ENCODE results near the gene CD82. TPM values are rescaled to one million over a fixed set of nuclear protein-coding genes. Genes with fewer than 3 reads are reported as not detected.

The CD82 gene
- total RNA-seq, 2 experiments from 2014 or later: 289 to 319 TPM

GRCh38 chr11:44593251-44593650 lies 27.8 kb downstream of the CD82 start:
- ChIA-PET CTCF (interaction anchor here (0.9 kb wide), 3 partner anchors 14 to 36 kb away, joined by 3 to 4 read pairs (median 3); no protein-coding TSS in a partner anchor), POLR2A (interaction anchor here (1.4 kb wide), 1 partner anchor 19 kb away, joined by 5 read pairs; no protein-coding TSS in a partner anchor)
- DNase-seq (no peak), ATAC-seq (no peak)
- H3K4me1 Mint-ChIP-seq (ENCODE audit: low read depth): peaks cover 60% of the 10 kb centered on the region
- no peaks in the 10 kb centered on the region for H3K27me3 Mint-ChIP-seq
- H3K9me3 Mint-ChIP-seq: no peaks in the 10 kb centered on the region
- TF ChIP-seq CTCF (IDR thresholded peaks at IDR 0.05): no peak
- peaks cover 67% of the 10 kb centered on the region for H3K36me3 Mint-ChIP-seq (ENCODE audit: low read depth)
- no peak overlapping the region for H3K4me3 Mint-ChIP-seq
- peak overlapping the region; percentile 45 for H3K27ac Mint-ChIP-seq
- intact Hi-C loops (cut with micrococcal nuclease): no loop called here

- ATAC-seq: no peak
- Mint-ChIP-seq H3K4me1 (ENCODE audit: low read depth) (peaks cover 75% of the 10 kb centered on the region), H3K9me3 (no peaks in the 10 kb centered on the region), H3K4me3 (no peak overlapping the region), H3K27ac (peak overlapping the region; percentile 73), H3K27me3 (no peaks in the 10 kb centered on the region), H3K36me3 (ENCODE audit: low read depth) (peaks cover 67% of the 10 kb centered on the region)
- TF ChIP-seq CTCF (IDR thresholded peaks at IDR 0.05): no peak
- ChIA-PET POLR2A (interaction anchor here (0.9 to 1.4 kb wide), 3 partner anchors 15 to 18 kb away, joined by 3 to 6 read pairs (median 3); no protein-coding TSS in a partner anchor), CTCF (interaction anchor here (0.9 kb wide), 1 partner anchor 17 kb away, joined by 3 read pairs; no protein-coding TSS in a partner anchor)
- no peak for DNase-seq
- intact Hi-C loops (cut with micrococcal nuclease): no loop called here
Observed at GRCh38 chr11:44595006-44595405, 29.5 kb downstream of the CD82 start.

- H3K4me3 Mint-ChIP-seq: peak overlapping the region; percentile 60
- H3K36me3 Mint-ChIP-seq (ENCODE audit: low read depth): peaks cover 70% of the 10 kb centered on the region
- intact Hi-C loops (cut with micrococcal nuclease): loop anchor here (2.0 kb wide), 1 partner anchor 21 kb away; no protein-coding TSS in a partner anchor
- peaks cover 84% of the 10 kb centered on the region for H3K4me1 Mint-ChIP-seq (ENCODE audit: low read depth)
- H3K9me3 Mint-ChIP-seq: no peaks in the 10 kb centered on the region
- no peaks in the 10 kb centered on the region for H3K27me3 Mint-ChIP-seq
- CTCF ChIA-PET: interaction anchor here (1.4 to 1.9 kb wide), 3 partner anchors 14 to 21 kb away, joined by 5 to 6 read pairs (median 5); no protein-coding TSS in a partner anchor
- POLR2A ChIA-PET: interaction anchor here (0.7 to 3.3 kb wide), 7 partner anchors 12 to 30 kb away, joined by 3 to 17 read pairs (median 5); no protein-coding TSS in a partner anchor
- peak overlapping the region; percentile 91 for H3K27ac Mint-ChIP-seq
- TF ChIP-seq CTCF (IDR thresholded peaks at IDR 0.05): no peak
- ATAC-seq (no peak), DNase-seq (no peak)
Observed at GRCh38 chr11:44595964-44596381, 30.5 kb downstream of the CD82 start.

GRCh38 chr11:44596525-44597276 lies 31.2 kb downstream of the CD82 start:
- intact Hi-C loops (cut with micrococcal nuclease): loop anchor here (2.0 kb wide), 1 partner anchor 22 kb away; no protein-coding TSS in a partner anchor
- peaks cover 70% of the 10 kb centered on the region for H3K36me3 Mint-ChIP-seq (ENCODE audit: low read depth)

More at GRCh38 chr11:44596525-44597276, 31.2 kb downstream of the CD82 start:
- H3K4me3 Mint-ChIP-seq: peak overlapping the region; percentile 60
- DNase-seq: peak; percentile 89
- ATAC-seq: peak; percentile 70
- no peak for TF ChIP-seq CTCF (IDR thresholded peaks at IDR 0.05)
- no peaks in the 10 kb centered on the region for H3K9me3 Mint-ChIP-seq
- no peaks in the 10 kb centered on the region for H3K27me3 Mint-ChIP-seq
- ChIA-PET POLR2A (interaction anchor here (1.0 to 3.3 kb wide), 6 partner anchors 13 to 31 kb away, joined by 3 to 17 read pairs (median 5); no protein-coding TSS in a partner anchor), CTCF (interaction anchor here (1.4 to 2.4 kb wide), 4 partner anchors 13 to 39 kb away, joined by 5 to 6 read pairs (median 6); no protein-coding TSS in a partner anchor)
- peak overlapping the region; percentile 91 for H3K27ac Mint-ChIP-seq
- H3K4me1 Mint-ChIP-seq (ENCODE audit: low read depth): peaks cover 85% of the 10 kb centered on the region

Measured in activated CD8-positive, alpha-beta T cell treated with anti-CD3 and anti-CD28 coated beads for 36 hours (primary cell).